C4-2B (cell line): ENCODE data around the gene PRKG1.

Experiments
- CTCF ChIP-seq: fragments of 450-650 bp; conservative IDR thresholded peaks from 2 replicates; pipeline ENCODE4 v1.5.1; 2017; ENCODE audit warnings: mild to moderate bottlenecking
- ZFX ChIP-seq: fragments of 450-650 bp; IDR thresholded peaks from 2 replicates; pipeline ENCODE4 v1.6.1; 2017

GRCh38 chr10:51488766-51489408, 414.6 kb downstream of the PRKG1 start:
- TF ChIP-seq CTCF, result no peak
- TF ChIP-seq ZFX, result no peak
